Measurements from ENCODE around the gene VGLL4. TPM values are rescaled to one million over a fixed set of nuclear protein-coding genes. Genes with fewer than 3 reads are reported as not detected.

Gene VGLL4
- total and polyA plus RNA-seq, 2 donors (not counting 1 experiment from before 2014, with no cell fraction given), result 25.8 to 29.0 TPM

DNA sequence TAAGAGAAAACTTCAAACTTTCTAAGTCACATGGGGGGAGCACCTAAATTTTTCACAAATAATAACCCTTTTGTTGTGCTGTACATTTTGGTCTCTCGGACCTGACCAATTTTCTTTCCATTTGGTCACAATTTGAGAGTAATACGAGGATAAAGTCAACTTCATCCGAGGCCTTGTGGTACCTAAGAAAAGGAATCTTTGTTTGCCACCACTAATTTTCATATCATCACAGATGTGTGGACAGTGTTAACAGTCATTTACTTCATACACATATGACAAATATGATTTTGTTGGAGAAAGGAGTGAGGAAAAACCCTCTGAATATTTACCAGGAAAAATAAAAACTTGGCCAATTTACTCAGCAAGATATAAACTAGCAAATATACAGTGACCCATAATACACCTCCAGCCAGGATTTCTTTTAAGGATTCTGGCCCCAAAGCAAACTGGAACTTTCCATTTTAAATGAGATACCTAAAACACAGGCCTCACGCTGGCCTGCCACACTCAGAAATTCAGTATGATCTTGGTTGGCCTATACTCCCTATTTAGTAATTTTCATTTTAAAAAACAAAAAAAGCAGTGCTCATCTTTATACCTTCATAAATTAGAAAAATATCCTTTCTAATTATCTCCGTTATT lies 40.7 kb downstream of the VGLL4 start:
- peak overlapping the region; percentile 54 for H3K4me2 ChIP-seq (replicated peaks; ENCODE audit: low read depth, low read length, poor library complexity, severe bottlenecking)
- no peaks in the 10 kb centered on the region for H3K9me3 Mint-ChIP-seq (ENCODE audit: insufficient read depth)

More for the DNA sequence above, 40.7 kb downstream of the VGLL4 start:
- intact Hi-C loops (cut with micrococcal nuclease), result loop anchor here (2.0 kb wide), 3 partner anchors 22 to 116 kb away; partner anchors contain the start of gene VGLL4
- Histone ChIP-seq H4K20me1 (ENCODE audit: control insufficient read depth, insufficient read depth, low read length, poor library complexity, severe bottlenecking) (peaks cover 5% of the 10 kb centered on the region), H3K4me3 (ENCODE audit: control extremely low read depth in 1 of 5, extremely low read depth in 1 of 5, insufficient read depth in 1 of 5, low read depth in 2 of 5, low read length in 4 of 5) (no peak overlapping the region), H3K27me3 (replicated peaks in 1 of 4; ENCODE audit: control extremely low read depth in 1 of 4, control insufficient read depth in 3 of 4, insufficient read depth in 4 of 4, low read length in 3 of 4) (no peaks in the 10 kb centered on the region), H3K9me3 (ENCODE audit: control extremely low read depth in 1 of 3, control insufficient read depth in 2 of 3, insufficient read depth in 1 of 3, low read length in 2 of 3) (no peaks in the 10 kb centered on the region), H3K4me1 (ENCODE audit: control insufficient read depth in 2 of 2, insufficient read depth in 2 of 2, low read length in 2 of 2) (peaks cover 18 to 27% of the 10 kb centered on the region in 2 donors), H3K36me3 (replicated peaks in 1 of 2; ENCODE audit: control extremely low read depth in 1 of 2, control insufficient read depth in 1 of 2, extremely low read depth in 1 of 2, insufficient read depth in 2 of 2, low read length in 1 of 2) (peaks cover 0 to 14% of the 10 kb centered on the region in 2 experiments), H2AFZ (ENCODE audit: insufficient read depth, low read depth, low read length, poor library complexity, severe bottlenecking) (no peak overlapping the region), H3K79me2 (ENCODE audit: control insufficient read depth, insufficient read depth, low read length) (peaks cover 32% of the 10 kb centered on the region), H3K9ac (ENCODE audit: low read length) (peak overlapping the region; percentile 53), H3K27ac (ENCODE audit: low read length in 2 of 2) (peak overlapping the region; percentile 4 to 87)
- CTCF ChIA-PET, result no interaction called here
- Mint-ChIP-seq H3K27me3 (no peaks in the 10 kb centered on the region), H3K4me3 (peak overlapping the region; percentile 24), H3K4me1 (peaks cover 45% of the 10 kb centered on the region), H3K27ac (peak overlapping the region; percentile 68)
- no peak for DNase-seq
- POLR2A ChIA-PET, result no interaction called here
- 80% methylated on average over 1 of the region's 5 CpGs for WGBS (ENCODE audit: insufficient coverage)
- no peak for ATAC-seq (ENCODE audit: low read depth)
- TF ChIP-seq EZH2 (IDR thresholded peaks at IDR 0.05; ENCODE audit: borderline replicate concordance, insufficient read depth, low read depth, low read length, poor library complexity, severe bottlenecking), result no peak
- TF ChIP-seq, protein P1, sequence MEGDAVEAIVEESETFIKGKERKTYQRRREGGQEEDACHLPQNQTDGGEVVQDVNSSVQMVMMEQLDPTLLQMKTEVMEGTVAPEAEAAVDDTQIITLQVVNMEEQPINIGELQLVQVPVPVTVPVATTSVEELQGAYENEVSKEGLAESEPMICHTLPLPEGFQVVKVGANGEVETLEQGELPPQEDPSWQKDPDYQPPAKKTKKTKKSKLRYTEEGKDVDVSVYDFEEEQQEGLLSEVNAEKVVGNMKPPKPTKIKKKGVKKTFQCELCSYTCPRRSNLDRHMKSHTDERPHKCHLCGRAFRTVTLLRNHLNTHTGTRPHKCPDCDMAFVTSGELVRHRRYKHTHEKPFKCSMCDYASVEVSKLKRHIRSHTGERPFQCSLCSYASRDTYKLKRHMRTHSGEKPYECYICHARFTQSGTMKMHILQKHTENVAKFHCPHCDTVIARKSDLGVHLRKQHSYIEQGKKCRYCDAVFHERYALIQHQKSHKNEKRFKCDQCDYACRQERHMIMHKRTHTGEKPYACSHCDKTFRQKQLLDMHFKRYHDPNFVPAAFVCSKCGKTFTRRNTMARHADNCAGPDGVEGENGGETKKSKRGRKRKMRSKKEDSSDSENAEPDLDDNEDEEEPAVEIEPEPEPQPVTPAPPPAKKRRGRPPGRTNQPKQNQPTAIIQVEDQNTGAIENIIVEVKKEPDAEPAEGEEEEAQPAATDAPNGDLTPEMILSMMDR (IDR thresholded peaks at IDR 0.05), result no peak

Measured in B cell (primary cell).